GM12864 (cell line): ENCODE results near the gene TRIO.
A peak's percentile ranks its signal among the peaks of the same experiment; 100 is the strongest.

Experiments
- DNase-seq: peaks from one replicate; pipeline ENCODE4 v3.0.0-alpha.2; 2011; ENCODE audit warnings: low read depth
- H3K4me3 ChIP-seq: 2 replicates; pipeline ENCODE4 v1.5.1; 2011; ENCODE audit warnings: mild to moderate bottlenecking, low read depth, low read length, control low read depth
- CTCF ChIP-seq: IDR thresholded peaks from 2 replicates; pipeline ENCODE4 v1.5.1; 2011; ENCODE audit warnings: low read depth, mild to moderate bottlenecking, moderate library complexity, low read length, control low read depth, inconsistent platforms; ENCODE audit errors: missing control alignments

TRIO gene

GRCh38 chr5:14503017-14503680, 360.0 kb downstream of the TRIO start:
- no peak overlapping the region for H3K4me3 ChIP-seq
- DNase-seq, result no peak
- no peak for TF ChIP-seq CTCF

GRCh38 chr5:14503681-14504331, 360.7 kb downstream of the TRIO start:
- no peak for TF ChIP-seq CTCF
- no peak for DNase-seq

GRCh38 chr5:14504332-14504727, 361.2 kb downstream of the TRIO start:
- TF ChIP-seq CTCF, result no peak

More at GRCh38 chr5:14503681-14504331, 360.7 kb downstream of the TRIO start:
- no peak overlapping the region for H3K4me3 ChIP-seq

GRCh38 chr5:14504816-14505215, 361.7 kb downstream of the TRIO start:
- TF ChIP-seq CTCF, result no peak

More at GRCh38 chr5:14504332-14504727, 361.2 kb downstream of the TRIO start:
- H3K4me3 ChIP-seq, result no peak overlapping the region
- no peak for DNase-seq

GRCh38 chr5:14505310-14506139, 362.4 kb downstream of the TRIO start:
- DNase-seq, result no peak
- TF ChIP-seq CTCF, result peak; percentile 4
- no peak overlapping the region for H3K4me3 ChIP-seq

More at GRCh38 chr5:14504816-14505215, 361.7 kb downstream of the TRIO start:
- no peak for DNase-seq
- no peak overlapping the region for H3K4me3 ChIP-seq

- no peak for TF ChIP-seq CTCF
- H3K4me3 ChIP-seq, result no peak overlapping the region
- no peak for DNase-seq
These were observed 363.0 kb downstream of the TRIO start for GRCh38 chr5:14506140-14506538.
